Activated CD8-positive, alpha-beta T cell treated with anti-CD3 and anti-CD28 coated beads, Interleukin-2, amount 10 ng/mL, durations not matched to agents 7 days and 5 days (primary cell): Measurements from ENCODE around the gene KCNG4. TPM values are rescaled to one million over a fixed set of nuclear protein-coding genes. Genes with fewer than 3 reads are reported as not detected.
A peak's percentile ranks its signal among the peaks of the same experiment; 100 is the strongest.

ENCODE experiments used
- ATAC-seq: fragments of 150-1000 bp; cut with Tn5 transposase; one replicate; pipeline ENCODE4 v1.10.0; 2021; ENCODE audit warnings: moderate library complexity
- CTCF ChIA-PET: fragments of 350-600 bp; sonication (Branson Sonifier 250); formaldehyde crosslinking; loops from one replicate; lab custom pipeline; 2021; ENCODE audit warnings: antibody characterized with exemption; lab: Charles Lee
- POLR2A ChIA-PET: fragments of 350-600 bp; sonication (Branson Sonifier 250); formaldehyde crosslinking; loops from one replicate; lab custom pipeline; 2021; ENCODE audit warnings: antibody characterized with exemption; lab: Charles Lee
- DNase-seq: peaks from one replicate; pipeline ENCODE4 v3.0.0-alpha.2; 2020
- H3K27ac Mint-ChIP-seq: one replicate; pipeline ENCODE4 v1.8.0; 2021; ENCODE audit warnings: mild to moderate bottlenecking, mixed read lengths
- H3K27me3 Mint-ChIP-seq: one replicate; pipeline ENCODE4 v1.8.0; 2021; ENCODE audit warnings: low read depth, mixed read lengths
- H3K36me3 Mint-ChIP-seq: one replicate; pipeline ENCODE4 v1.8.0; 2021; ENCODE audit warnings: low read depth, mixed read lengths
- H3K4me1 Mint-ChIP-seq: one replicate; pipeline ENCODE4 v1.8.0; 2021; ENCODE audit warnings: low read depth, mixed read lengths
- H3K4me3 Mint-ChIP-seq: one replicate; pipeline ENCODE4 v1.8.0; 2021; ENCODE audit warnings: mild to moderate bottlenecking, mixed read lengths
- H3K9me3 Mint-ChIP-seq: one replicate; pipeline ENCODE4 v1.8.0; 2022; ENCODE audit warnings: mixed read lengths; ENCODE audit not compliant: insufficient read depth
- total RNA-seq, 2 experiments: library from RNA; stranded (reverse); gene quantifications; one replicate each; pipeline ENCODE4 v1.2.3, GENCODE V29; 2021

The KCNG4 gene
- total RNA-seq, 2 experiments from 2014 or later, result not detected

- no peak for DNase-seq
- CTCF ChIA-PET, result interaction anchor here (0.9 to 6.0 kb wide), 4 partner anchors 9 to 90 kb away, joined by 3 to 95 read pairs (median 7); partner anchors contain the start of gene TAF1C
- POLR2A ChIA-PET, result interaction anchor here (1.2 to 1.3 kb wide), 2 partner anchors 9 to 73 kb away, joined by 4 to 5 read pairs; partner anchors contain the start of gene TAF1C
Observed at GRCh38 chr16:84177741-84178073, 62.1 kb downstream of the KCNG4 start.

GRCh38 chr16:84176192-84177053 lies 63.4 kb downstream of the KCNG4 start:
- no peak for ATAC-seq
- POLR2A ChIA-PET, result interaction anchor here (1.2 to 1.3 kb wide), 2 partner anchors 10 to 72 kb away, joined by 4 to 5 read pairs; partner anchors contain the start of gene TAF1C
- peaks cover 7% of the 10 kb centered on the region for H3K36me3 Mint-ChIP-seq

More at GRCh38 chr16:84177741-84178073, 62.1 kb downstream of the KCNG4 start:
- peaks cover 10% of the 10 kb centered on the region for H3K36me3 Mint-ChIP-seq
- peaks cover 4% of the 10 kb centered on the region for H3K4me1 Mint-ChIP-seq
- H3K4me3 Mint-ChIP-seq, result no peak overlapping the region
- no peaks in the 10 kb centered on the region for H3K9me3 Mint-ChIP-seq
- peaks cover 3% of the 10 kb centered on the region for H3K27me3 Mint-ChIP-seq
- no peak for ATAC-seq
- no peak overlapping the region for H3K27ac Mint-ChIP-seq

GRCh38 chr16:84175350-84176081 lies 64.3 kb downstream of the KCNG4 start:
- H3K36me3 Mint-ChIP-seq, result peaks cover 5% of the 10 kb centered on the region
- no peak overlapping the region for H3K27ac Mint-ChIP-seq
- no peaks in the 10 kb centered on the region for H3K9me3 Mint-ChIP-seq
- DNase-seq, result peak; percentile 74
- CTCF ChIA-PET, result interaction anchor here (0.6 to 6.0 kb wide), 24 partner anchors 9 to 221 kb away, joined by 3 to 95 read pairs (median 5); partner anchors contain the start of genes MBTPS1 and TAF1C
- H3K27me3 Mint-ChIP-seq, result peaks cover 3% of the 10 kb centered on the region
- POLR2A ChIA-PET, result no interaction called here
- peak; percentile 93 for ATAC-seq
- H3K4me1 Mint-ChIP-seq, result peaks cover 4% of the 10 kb centered on the region
- no peak overlapping the region for H3K4me3 Mint-ChIP-seq

More at GRCh38 chr16:84176192-84177053, 63.4 kb downstream of the KCNG4 start:
- DNase-seq, result no peak
- no peak overlapping the region for H3K27ac Mint-ChIP-seq
- peaks cover 3% of the 10 kb centered on the region for H3K27me3 Mint-ChIP-seq
- CTCF ChIA-PET, result interaction anchor here (0.6 to 6.0 kb wide), 22 partner anchors 9 to 220 kb away, joined by 3 to 95 read pairs (median 4); partner anchors contain the start of genes MBTPS1 and TAF1C
- H3K4me3 Mint-ChIP-seq, result no peak overlapping the region
- no peaks in the 10 kb centered on the region for H3K9me3 Mint-ChIP-seq
- peaks cover 4% of the 10 kb centered on the region for H3K4me1 Mint-ChIP-seq

- H3K27me3 Mint-ChIP-seq, result peaks cover 5% of the 10 kb centered on the region
- no peak for ATAC-seq
- H3K4me3 Mint-ChIP-seq, result no peak overlapping the region
- no peak for DNase-seq
- ChIA-PET CTCF (interaction anchor here (1.3 to 6.0 kb wide), 14 partner anchors 12 to 220 kb away, joined by 4 to 95 read pairs (median 6); partner anchors contain the start of genes MBTPS1 and TAF1C), POLR2A (no interaction called here)
- peaks cover 4% of the 10 kb centered on the region for H3K4me1 Mint-ChIP-seq
- H3K9me3 Mint-ChIP-seq, result no peaks in the 10 kb centered on the region
- H3K27ac Mint-ChIP-seq, result no peak overlapping the region
- H3K36me3 Mint-ChIP-seq, result peaks cover 5% of the 10 kb centered on the region
Observed at GRCh38 chr16:84174396-84174795, 65.4 kb downstream of the KCNG4 start.

- H3K36me3 Mint-ChIP-seq, result no peaks in the 10 kb centered on the region
- POLR2A ChIA-PET, result no interaction called here
- H3K9me3 Mint-ChIP-seq, result no peaks in the 10 kb centered on the region
- no peak overlapping the region for H3K27ac Mint-ChIP-seq
- H3K4me3 Mint-ChIP-seq, result no peak overlapping the region
- DNase-seq, result no peak
- no peak for ATAC-seq
- H3K27me3 Mint-ChIP-seq, result peaks cover 15% of the 10 kb centered on the region
- CTCF ChIA-PET, result interaction anchor here (0.9 to 3.0 kb wide), 5 partner anchors 17 to 104 kb away, joined by 4 to 15 read pairs (median 9); partner anchors contain the start of gene TAF1C
- no peaks in the 10 kb centered on the region for H3K4me1 Mint-ChIP-seq
Observed at GRCh38 chr16:84169765-84170310, 70.0 kb downstream of the KCNG4 start.

Other genes starting within 250 kb of the KCNG4 start
- gene SLC38A8, start 197.2 kb downstream of the KCNG4 start, total RNA-seq, result not detected
- 10 to 100 TPM; 49.3 to 52.7 TPM for gene MBTPS1, start 123.1 kb downstream of the KCNG4 start, total RNA-seq
- gene HSDL1, start 94.8 kb downstream of the KCNG4 start, total RNA-seq, result 10 to 100 TPM; 10.4 to 12.3 TPM
- gene DNAAF1, start 94.7 kb downstream of the KCNG4 start, total RNA-seq, result not detected
- 10 to 100 TPM; 53.4 to 62.3 TPM for gene TAF1C, start 53.0 kb downstream of the KCNG4 start, total RNA-seq
- gene ADAD2, start 48.9 kb downstream of the KCNG4 start, total RNA-seq, result under 1 TPM in 1 of 2 experiments, not detected in 1; 0.18 TPM
- gene WFDC1, start 54.9 kb upstream of the KCNG4 start, total RNA-seq, result not detected
- not detected for gene ATP2C2, start 128.5 kb upstream of the KCNG4 start, total RNA-seq